Stimulated activated CD4-positive, alpha-beta T cell treated with anti-CD3 and anti-CD28 coated beads, TNF-alpha, amount 100 ng/mL, for 48 hours (primary cell): ENCODE data around the gene RPL7L1.
A peak's percentile ranks its signal among the peaks of the same experiment; 100 is the strongest.
"Not testable (repeated sequence)": the region's sequence is repeated elsewhere in the genome, so short reads cannot be mapped to it uniquely, and the experiment has no call there.

Experiments used
- DNase-seq, 3 donors: peaks; one replicate each; pipeline ENCODE4 v3.0.0-alpha.2; 2020; ENCODE audit warnings: low read depth in 3 of 3

Gene RPL7L1

DNA sequence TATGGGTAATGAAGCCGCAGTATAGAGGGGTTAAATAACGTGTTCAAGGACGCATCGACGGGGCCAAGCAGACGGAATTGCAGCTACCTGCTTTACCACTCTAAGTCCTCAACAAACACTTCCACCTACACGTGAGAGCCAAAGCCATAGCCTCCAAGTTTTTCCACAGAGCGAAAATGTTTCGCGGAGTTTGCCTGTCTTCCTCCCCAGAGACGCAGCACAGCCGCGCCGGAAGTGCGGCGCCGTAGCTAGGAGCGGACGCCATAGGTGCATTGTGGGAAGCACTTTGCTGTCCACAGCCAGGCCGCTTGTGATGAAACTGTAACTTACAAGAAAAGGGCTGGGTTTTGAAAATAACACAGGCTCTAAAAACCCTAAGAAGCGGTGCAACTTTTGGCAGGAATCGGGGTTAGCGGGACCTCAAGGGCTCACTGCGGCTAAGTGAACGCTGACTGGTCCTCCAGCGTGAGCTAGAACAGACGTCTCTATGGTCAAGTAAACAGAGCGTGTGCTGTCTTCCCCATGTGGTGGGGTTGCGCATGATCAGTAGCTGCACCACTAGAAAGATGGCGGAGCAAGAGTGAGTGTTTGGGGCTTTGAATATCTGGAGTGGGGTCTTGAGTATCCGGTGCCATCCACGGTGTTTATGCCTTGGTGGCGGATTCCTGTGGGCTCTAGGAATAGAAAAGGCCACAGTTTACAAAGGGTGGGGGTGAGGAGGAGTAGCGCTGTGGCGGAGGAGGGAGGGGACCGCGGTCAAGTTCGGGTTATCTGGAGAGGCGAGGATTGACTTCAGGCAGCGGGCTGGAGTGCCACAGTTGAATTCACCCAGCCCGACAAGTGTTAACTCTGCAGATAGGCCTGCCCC is at the start of gene RPL7L1:
TSS of gene RPL7L1 (plus strand) at position 245 of the 868 bp plus-strand sequence. CDS start at position 540, 295 bp downstream.
- DNase-seq = peak; percentile 54 to 72 (median 72)

DNA sequence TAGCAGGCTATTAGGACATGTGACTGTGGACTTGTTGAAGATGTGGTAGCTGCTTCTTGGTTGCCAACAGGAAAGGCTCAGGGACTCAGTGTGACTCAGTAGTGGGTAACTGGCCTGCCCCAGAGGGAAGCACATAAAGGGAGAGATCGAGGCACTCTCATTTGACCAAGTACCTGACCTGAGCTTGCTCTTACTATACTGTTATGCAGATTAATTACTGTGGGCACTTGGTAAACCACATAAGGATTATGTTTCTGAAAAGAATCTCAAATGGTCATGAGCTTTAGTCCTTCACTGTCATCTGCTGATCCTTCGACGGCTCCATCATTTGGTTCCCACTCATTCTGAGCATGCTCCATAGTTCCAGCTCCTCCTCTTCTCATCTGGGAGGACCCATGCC is 48.2 kb upstream of the RPL7L1 start:
- no peak for DNase-seq

DNA sequence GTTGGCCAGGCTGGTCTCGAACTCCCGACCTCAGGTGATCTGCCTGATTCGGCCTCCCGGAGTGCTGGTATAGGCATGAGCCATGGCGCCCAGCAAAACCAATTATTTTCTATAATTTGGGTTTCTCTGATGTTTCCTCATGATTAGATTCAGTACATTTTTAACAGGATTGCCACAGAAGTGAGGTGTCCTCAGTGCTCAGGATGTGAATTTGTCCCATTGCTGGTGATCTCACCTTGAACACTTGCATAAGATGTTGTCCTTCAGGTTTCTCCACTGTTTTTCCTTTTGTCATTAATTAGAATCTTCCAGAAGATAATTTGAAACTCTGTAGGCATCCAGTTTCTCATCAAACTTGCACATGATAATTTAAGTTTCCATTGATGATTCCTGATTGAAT is 45.4 kb upstream of the RPL7L1 start:
- DNase-seq = no peak

- DNase-seq = no peak
These were observed 37.4 kb upstream of the RPL7L1 start for GRCh38 chr6:42841844-42842584.

DNA sequence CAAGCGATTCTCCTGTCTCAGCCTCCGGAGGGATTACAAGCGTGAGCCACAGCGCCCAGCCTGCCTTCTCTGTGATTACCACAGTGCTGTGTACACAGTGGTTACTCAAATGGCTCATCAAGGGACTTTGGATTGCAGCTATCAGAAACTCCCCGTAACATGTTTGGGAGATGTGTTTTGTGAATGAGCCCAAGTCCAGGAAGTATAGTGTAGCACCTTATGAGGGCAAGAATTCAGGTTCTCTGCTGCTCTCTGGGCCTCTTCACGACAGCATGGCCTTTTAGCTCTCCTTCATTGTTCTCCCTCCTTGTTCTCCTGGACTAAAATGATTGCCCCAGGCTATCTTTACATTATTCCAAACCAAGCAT is 34.1 kb upstream of the RPL7L1 start:
- DNase-seq = no peak

DNA sequence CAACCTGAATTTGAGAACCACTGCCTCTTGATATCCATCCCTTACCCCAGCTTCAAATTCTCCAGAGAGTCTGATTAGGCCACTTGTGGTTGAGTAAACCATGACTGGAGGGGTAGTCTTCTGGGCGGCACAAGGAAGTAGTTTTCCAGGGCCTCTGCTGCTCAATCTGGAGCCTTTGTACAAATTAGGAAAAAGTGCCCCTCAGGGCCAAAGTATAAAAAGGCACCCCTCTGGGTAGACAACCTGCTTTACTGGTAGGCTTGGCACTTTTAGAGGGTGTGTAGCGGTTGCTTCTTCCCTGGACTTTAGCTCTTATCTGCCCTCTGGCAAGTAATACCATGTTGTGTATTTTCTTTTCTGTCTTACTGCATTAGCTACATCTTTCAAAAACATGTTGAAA is 32.9 kb upstream of the RPL7L1 start:
- no peak for DNase-seq

- no peak for DNase-seq
These were observed 30.7 kb upstream of the RPL7L1 start for GRCh38 chr6:42848700-42849099.

GRCh38 chr6:42851599-42851998 is 27.8 kb upstream of the RPL7L1 start:
- no peak for DNase-seq

DNA sequence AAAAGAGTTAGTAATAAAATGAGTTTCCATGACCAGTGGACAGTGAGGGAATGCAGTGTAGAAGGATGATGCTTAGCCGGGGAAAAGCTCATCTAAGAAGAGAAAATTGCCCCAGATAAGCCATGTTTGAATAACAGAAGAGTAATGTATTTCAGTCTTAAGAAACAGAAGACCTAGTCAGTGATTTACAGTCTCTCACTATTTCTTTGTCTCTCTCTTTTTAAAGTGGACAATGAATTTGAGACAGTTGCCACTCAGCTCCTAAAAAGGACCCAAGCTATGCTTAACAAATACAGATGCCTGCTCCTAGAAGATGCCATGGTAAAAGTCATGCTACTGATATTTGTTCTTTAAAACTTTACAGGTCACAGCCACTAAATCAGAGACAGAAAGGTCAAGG is 19.4 kb upstream of the RPL7L1 start:
- DNase-seq = no peak

DNA sequence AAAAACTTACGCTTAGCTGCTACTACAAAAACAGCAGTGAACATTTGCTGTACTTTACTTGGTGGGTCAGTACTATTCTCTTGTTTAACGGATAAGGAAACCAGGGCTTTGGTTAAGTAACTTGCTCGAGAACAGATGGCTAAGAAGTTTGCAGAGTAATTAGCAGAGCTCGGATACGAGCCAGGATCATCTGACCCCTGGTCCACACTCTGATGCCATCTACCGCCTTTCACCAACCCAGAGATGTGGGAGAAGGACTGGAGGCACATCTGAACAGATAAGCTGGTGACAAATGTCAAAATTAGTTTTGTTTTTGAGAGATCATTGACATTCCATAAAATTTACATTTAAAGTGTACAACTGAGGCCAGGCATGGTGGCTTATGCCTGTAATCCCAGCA is 18.9 kb upstream of the RPL7L1 start:
- no peak for DNase-seq

DNA sequence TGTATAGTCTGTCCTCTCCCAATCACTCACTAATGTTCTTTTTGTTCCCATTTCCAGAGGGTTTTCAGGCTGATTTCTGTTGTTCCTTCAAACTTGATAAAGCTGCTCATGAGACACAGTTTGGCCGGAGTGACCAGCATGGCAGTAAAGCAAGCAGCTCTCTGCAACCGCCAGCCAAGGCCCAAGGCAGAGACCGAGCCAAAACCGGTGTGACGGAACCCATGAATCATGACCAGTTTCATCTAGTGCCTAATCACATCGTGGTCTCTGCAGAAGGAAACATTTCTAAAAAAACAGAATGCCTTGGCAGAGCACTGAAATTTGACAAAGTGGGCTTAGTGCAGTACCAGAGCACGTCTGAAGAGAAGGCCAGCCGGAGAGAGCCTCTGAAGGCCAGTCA is 14.8 kb upstream of the RPL7L1 start:
- no peak for DNase-seq

DNA sequence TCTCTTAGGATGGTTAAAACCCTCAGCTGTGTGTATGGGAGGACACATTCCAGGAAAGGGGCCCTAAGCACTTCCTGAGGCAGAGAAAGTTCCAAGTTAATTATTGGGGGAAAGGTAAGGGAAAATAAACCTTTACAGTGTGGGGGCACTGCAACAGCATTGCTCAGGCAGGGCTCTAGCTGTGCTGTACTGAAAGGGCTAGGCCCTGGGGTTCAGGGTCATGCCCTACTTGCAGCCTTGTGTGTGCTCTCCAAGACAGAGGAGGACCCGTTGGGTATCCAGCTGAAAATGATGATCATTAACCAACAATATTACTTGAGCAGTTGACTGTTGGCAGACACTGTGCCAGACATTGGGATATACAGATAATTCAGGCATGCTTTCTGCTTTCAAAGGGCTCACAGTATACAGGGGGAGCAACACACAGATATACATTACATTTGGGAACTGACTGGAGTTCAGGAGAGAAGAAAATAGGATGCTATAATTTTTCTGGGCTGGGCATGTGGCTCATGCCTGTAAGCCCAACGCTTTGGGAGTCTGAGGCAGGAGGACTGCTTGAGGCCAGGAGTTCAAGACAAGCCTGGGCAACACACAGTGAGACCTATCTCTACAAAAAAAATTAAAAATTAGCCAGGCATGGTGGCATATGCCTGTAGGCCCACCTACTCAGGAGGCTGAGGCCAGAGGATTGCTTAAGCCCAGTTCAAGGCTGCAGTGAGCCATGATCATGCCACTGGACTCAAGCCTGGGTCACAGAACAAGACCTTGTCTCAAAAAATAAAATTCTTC is 9.1 kb upstream of the RPL7L1 start:
- no peak for DNase-seq

DNA sequence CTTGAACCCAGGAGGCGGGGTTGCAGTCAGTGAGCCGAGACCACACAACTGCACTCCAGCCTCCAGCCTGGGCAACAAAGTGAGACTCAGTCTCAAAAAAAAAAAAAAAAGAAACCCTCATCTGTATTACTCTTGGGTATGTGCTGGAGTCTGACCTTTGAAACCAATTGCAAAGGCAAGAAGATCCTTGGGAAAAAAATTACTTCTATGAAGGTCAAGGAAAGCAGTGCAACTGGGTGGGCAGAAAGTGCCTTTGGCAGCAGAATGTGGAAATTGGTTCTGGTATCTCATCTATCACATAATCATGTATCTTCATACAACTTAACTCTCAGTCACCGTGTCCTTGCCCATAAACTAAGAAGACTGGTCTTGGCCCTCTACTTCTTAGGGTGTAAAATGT is 7.7 kb upstream of the RPL7L1 start:
- DNase-seq = no peak

GRCh38 chr6:42873313-42873712 is 6.1 kb upstream of the RPL7L1 start:
- no peak for DNase-seq

GRCh38 chr6:42877695-42878094 is 1.7 kb upstream of the RPL7L1 start:
- no peak for DNase-seq

GRCh38 chr6:42880240-42880817 is 913 bp downstream of the RPL7L1 start:
- DNase-seq = not testable (repeated sequence)

DNA sequence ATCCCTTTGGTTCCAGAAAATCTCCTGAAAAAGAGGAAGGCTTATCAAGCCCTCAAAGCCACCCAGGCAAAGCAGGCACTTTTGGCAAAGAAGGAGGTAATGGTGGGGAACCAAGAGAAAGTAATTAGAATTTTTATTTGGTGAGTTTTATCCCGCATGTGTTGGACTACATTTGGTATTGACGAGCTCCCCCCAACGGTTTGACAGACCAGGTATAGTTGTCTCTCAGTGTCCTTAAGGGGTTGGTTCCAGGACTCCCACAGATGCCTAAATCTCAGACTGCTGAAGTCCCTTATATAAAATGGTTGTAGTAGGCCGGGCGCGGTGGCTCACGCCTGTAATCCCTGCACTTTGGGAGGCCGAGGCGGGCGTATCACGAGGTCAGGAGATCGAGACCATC is 1.5 kb downstream of the RPL7L1 start:
- DNase-seq = not testable (repeated sequence)

DNA sequence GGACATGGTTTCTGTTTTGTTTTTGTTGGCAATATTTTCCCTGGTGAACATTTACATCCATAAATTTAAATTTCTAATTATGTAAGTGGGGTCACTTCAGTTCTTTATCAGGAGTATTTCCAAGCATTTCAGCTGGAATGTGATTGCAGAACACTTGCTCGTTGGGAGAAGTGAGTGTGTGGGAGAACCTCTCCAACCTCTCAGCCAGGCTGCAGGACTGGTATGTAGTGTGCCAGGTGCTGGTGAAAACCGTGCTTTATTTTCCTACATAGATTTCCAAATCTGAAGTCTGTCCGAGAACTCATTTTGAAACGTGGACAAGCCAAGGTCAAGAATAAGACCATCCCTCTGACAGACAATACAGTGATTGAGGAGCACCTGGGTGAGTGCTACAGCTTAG is 6.3 kb downstream of the RPL7L1 start:
- DNase-seq = no peak

- DNase-seq = not testable (repeated sequence)
These were observed 8.8 kb downstream of the RPL7L1 start for GRCh38 chr6:42888201-42888600.

- no peak for DNase-seq
These were observed 10.4 kb downstream of the RPL7L1 start for GRCh38 chr6:42889815-42890214.

DNA sequence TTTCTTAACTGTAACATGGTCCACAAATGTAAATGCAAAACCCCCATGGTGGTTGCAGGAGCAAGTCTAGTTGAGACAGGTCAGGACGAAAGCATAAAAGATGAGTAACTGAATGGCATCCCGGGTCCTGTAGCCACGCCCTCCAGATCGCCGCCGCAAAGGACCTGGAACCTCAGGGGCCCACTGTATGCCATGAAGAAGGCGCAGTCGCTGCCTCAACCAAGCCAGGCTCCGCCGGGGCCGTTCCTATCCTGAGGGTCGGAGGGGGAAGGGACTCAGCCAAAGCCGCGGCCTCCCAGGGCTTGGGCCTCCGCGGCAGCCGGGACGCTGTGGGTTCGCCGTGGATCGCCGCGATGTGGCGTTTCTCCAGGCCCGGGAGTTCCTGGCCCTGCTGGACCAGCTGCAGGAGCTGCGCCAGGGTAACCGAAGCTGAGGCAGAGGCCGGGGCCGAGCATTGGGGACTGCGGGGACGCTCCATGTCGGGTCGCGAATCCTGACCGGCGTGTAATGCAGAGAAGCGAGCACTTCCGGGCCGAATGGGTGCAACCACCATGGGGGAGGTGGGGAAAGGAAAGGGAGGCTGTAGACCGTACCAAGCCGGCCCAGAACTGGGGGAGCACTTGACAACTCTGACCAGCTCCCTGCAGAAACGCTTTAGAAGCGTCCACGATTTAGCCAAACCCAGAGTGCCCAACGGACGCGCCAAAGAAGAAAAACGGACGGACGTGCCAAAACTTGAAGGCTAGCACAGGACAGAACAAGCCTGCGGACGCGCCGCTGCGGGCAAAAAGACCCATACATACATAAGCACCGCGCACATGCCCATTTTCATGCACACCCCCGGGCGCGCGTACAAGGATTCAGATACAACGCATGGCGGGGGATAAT is 11.1 kb downstream of the RPL7L1 start:
- peak; percentile 81 to 90 (median 87) for DNase-seq
